Suprapubic skin (tissue), 3 donors: ENCODE results near the gene BTNL9.

Experiments
- POLR2A ChIP-seq, 2 donors: fragments of 450-650 bp; IDR thresholded peaks; one replicate each; pipeline ENCODE4 v1.6.1; 2017; ENCODE audit warnings: antibody characterized with exemption in 2 of 2, mild to moderate bottlenecking in 2 of 2, moderate library complexity in 2 of 2
- TF ChIP-seq, protein P1 (sequence below), 2 donors: fragments of 200-600 bp in 1 of 2; fragments of 450-650 bp in 1 of 2; sonication (generic) in 1 of 2; IDR thresholded peaks; one replicate each; pipeline ENCODE4 v1.5.1; 2016 to 2019; ENCODE audit warnings: antibody characterized with exemption in 2 of 2, mild to moderate bottlenecking in 1 of 2, moderate library complexity in 1 of 2

DNA sequence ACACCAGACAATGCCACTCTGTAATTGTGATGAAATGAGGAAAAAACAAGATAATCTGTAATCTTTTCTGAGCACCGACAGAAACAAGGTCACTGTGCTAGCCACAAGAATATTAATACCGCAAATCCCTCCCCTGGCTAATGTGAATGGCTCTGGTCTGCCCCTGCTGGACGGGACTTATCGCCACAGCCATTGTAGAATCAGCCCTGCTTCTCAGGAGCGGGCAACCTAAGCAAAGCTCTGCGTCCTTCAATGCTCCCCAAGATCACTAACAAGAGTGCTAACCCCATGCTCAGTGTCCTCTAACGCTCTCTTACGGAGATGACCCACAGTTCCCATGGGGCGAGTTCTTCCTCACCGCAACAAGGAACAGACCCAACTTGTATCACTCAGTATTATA lies 48.2 kb downstream of the BTNL9 start:
- TF ChIP-seq, protein P1, sequence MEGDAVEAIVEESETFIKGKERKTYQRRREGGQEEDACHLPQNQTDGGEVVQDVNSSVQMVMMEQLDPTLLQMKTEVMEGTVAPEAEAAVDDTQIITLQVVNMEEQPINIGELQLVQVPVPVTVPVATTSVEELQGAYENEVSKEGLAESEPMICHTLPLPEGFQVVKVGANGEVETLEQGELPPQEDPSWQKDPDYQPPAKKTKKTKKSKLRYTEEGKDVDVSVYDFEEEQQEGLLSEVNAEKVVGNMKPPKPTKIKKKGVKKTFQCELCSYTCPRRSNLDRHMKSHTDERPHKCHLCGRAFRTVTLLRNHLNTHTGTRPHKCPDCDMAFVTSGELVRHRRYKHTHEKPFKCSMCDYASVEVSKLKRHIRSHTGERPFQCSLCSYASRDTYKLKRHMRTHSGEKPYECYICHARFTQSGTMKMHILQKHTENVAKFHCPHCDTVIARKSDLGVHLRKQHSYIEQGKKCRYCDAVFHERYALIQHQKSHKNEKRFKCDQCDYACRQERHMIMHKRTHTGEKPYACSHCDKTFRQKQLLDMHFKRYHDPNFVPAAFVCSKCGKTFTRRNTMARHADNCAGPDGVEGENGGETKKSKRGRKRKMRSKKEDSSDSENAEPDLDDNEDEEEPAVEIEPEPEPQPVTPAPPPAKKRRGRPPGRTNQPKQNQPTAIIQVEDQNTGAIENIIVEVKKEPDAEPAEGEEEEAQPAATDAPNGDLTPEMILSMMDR (IDR thresholded peaks at IDR 0.05) = peak in 1 of 2 donors; percentile 23
- no peak for TF ChIP-seq POLR2A (IDR thresholded peaks at IDR 0.05)
